HepG2 (cell line): Measurements from ENCODE around the gene PSMB2.
A peak's percentile ranks its signal among the peaks of the same experiment; 100 is the strongest.

Experiments used
- HNF4A ChIP-seq: sonication (generic); formaldehyde crosslinking; IDR thresholded peaks from 2 replicates; pipeline ENCODE4 v1.4.0; 2020; ENCODE audit warnings: missing genetic modification reagents
- IRF2 ChIP-seq: IDR thresholded peaks from 2 replicates; pipeline ENCODE4 v1.6.1; 2018; ENCODE audit warnings: missing genetic modification reagents, missing compliant biosample characterization
- MAFF ChIP-seq: IDR thresholded peaks from 2 replicates; pipeline ENCODE4 v1.6.1; 2011; ENCODE audit warnings: low read depth, low read length, improper control_type of control experiment
- NFE2L1 ChIP-seq: sonication (generic); formaldehyde crosslinking; IDR thresholded peaks from 2 replicates; pipeline ENCODE4 v1.4.0; 2020; ENCODE audit warnings: missing genetic modification reagents, mild to moderate bottlenecking, borderline replicate concordance
- REST ChIP-seq, 2 experiments: IDR thresholded peaks; 2 replicates each; pipeline ENCODE4 v1.6.1; 2011 to 2012; ENCODE audit warnings: low read length in 2 of 2, borderline replicate concordance in 1 of 2, low read depth in 1 of 2, mild to moderate bottlenecking in 1 of 2, moderate library complexity in 1 of 2
- RNF2 ChIP-seq: fragments of 450-650 bp; conservative IDR thresholded peaks from 2 replicates; pipeline ENCODE4 v1.6.1; 2016; ENCODE audit warnings: low read depth
- ZNF253 ChIP-seq: sonication (generic); formaldehyde crosslinking; IDR thresholded peaks from 2 replicates; pipeline ENCODE4 v1.8.0; 2022; ENCODE audit warnings: mild to moderate bottlenecking, missing genetic modification reagents, borderline replicate concordance
- TF ChIP-seq, protein P1 (sequence below): sonication (generic); formaldehyde crosslinking; IDR thresholded peaks from 2 replicates; pipeline ENCODE4 v1.5.0; 2020; ENCODE audit warnings: mild to moderate bottlenecking, missing genetic modification reagents, moderate library complexity
- TF ChIP-seq, protein P2 (sequence below): sonication (generic); formaldehyde crosslinking; IDR thresholded peaks from 2 replicates; pipeline ENCODE4 v1.8.1; 2023; ENCODE audit warnings: mild to moderate bottlenecking, missing genetic modification reagents

- TF ChIP-seq MAFF (no peak), NFE2L1 (CRISPR knock-in tag) (no peak), REST (IDR thresholded peaks at IDR 0.05; ENCODE audit: borderline replicate concordance in 1 of 2, low read depth in 1 of 2, low read length in 2 of 2) (no peak), RNF2 (no peak), ZNF253 (CRISPR knock-in tag) (no peak), HNF4A (CRISPR knock-in tag) (peak; percentile 67), IRF2 (CRISPR knock-in tag) (no peak)
- TF ChIP-seq, protein P1, sequence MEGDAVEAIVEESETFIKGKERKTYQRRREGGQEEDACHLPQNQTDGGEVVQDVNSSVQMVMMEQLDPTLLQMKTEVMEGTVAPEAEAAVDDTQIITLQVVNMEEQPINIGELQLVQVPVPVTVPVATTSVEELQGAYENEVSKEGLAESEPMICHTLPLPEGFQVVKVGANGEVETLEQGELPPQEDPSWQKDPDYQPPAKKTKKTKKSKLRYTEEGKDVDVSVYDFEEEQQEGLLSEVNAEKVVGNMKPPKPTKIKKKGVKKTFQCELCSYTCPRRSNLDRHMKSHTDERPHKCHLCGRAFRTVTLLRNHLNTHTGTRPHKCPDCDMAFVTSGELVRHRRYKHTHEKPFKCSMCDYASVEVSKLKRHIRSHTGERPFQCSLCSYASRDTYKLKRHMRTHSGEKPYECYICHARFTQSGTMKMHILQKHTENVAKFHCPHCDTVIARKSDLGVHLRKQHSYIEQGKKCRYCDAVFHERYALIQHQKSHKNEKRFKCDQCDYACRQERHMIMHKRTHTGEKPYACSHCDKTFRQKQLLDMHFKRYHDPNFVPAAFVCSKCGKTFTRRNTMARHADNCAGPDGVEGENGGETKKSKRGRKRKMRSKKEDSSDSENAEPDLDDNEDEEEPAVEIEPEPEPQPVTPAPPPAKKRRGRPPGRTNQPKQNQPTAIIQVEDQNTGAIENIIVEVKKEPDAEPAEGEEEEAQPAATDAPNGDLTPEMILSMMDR = no peak
- TF ChIP-seq, protein P2, sequence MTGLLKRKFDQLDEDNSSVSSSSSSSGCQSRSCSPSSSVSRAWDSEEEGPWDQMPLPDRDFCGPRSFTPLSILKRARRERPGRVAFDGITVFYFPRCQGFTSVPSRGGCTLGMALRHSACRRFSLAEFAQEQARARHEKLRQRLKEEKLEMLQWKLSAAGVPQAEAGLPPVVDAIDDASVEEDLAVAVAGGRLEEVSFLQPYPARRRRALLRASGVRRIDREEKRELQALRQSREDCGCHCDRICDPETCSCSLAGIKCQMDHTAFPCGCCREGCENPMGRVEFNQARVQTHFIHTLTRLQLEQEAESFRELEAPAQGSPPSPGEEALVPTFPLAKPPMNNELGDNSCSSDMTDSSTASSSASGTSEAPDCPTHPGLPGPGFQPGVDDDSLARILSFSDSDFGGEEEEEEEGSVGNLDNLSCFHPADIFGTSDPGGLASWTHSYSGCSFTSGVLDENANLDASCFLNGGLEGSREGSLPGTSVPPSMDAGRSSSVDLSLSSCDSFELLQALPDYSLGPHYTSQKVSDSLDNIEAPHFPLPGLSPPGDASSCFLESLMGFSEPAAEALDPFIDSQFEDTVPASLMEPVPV (CRISPR knock-in tag) = no peak
Measured at GRCh38 chr1:35575416-35575958, 65.8 kb downstream of the PSMB2 start.
